DOHH2 (cell line): ENCODE data around the gene RHOT2.

Experiments used
- H3F3A ChIP-seq: fragments of 200-600 bp; sonication (generic), shearing (Covaris generic); 2 replicates; pipeline ENCODE4 v1.6.0; 2016; ENCODE audit warnings: antibody characterized with exemption, mild to moderate bottlenecking; ENCODE audit not compliant: control insufficient read depth, insufficient read depth
- H3K27ac ChIP-seq: fragments of 200-600 bp; sonication (generic); 2 replicates; pipeline ENCODE4 v1.5.1; 2014; ENCODE audit warnings: low read depth, mild to moderate bottlenecking, low read length, moderate library complexity
- H3K27me3 ChIP-seq: fragments of 200-600 bp; sonication (generic); 2 replicates; pipeline ENCODE4 v1.6.1; 2014; ENCODE audit warnings: mild to moderate bottlenecking, low read length, mixed read lengths; ENCODE audit not compliant: control insufficient read depth
- H3K36me3 ChIP-seq: fragments of 200-600 bp; sonication (generic); 2 replicates; pipeline ENCODE4 v1.6.1; 2014; ENCODE audit warnings: mild to moderate bottlenecking, low read length, moderate library complexity, mixed read lengths; ENCODE audit not compliant: control insufficient read depth
- H3K4me1 ChIP-seq: fragments of 200-600 bp; sonication (generic); 2 replicates; pipeline ENCODE4 v1.6.1; 2014; ENCODE audit warnings: mild to moderate bottlenecking, low read length, mixed read lengths; ENCODE audit not compliant: control insufficient read depth
- H3K4me2 ChIP-seq: fragments of 200-600 bp; sonication (generic); 2 replicates; pipeline ENCODE4 v1.6.0; 2014; ENCODE audit warnings: mild to moderate bottlenecking, low read length, moderate library complexity
- H3K4me3 ChIP-seq: fragments of 200-600 bp; sonication (generic); 2 replicates; pipeline ENCODE4 v1.5.1; 2014; ENCODE audit warnings: mild to moderate bottlenecking, low read length, mixed read lengths
- H3K79me2 ChIP-seq: fragments of 200-600 bp; sonication (generic); 2 replicates; pipeline ENCODE4 v1.6.1; 2014; ENCODE audit warnings: mild to moderate bottlenecking, low read length, mixed read lengths; ENCODE audit not compliant: control insufficient read depth
- H3K9me2 ChIP-seq: fragments of 200-600 bp; sonication (generic); replicated peaks from 2 replicates; pipeline ENCODE4 v1.6.1; 2014; ENCODE audit warnings: mild to moderate bottlenecking, low read length, mixed read lengths; ENCODE audit not compliant: control insufficient read depth
- H3K9me3 ChIP-seq: fragments of 200-600 bp; sonication (generic); 2 replicates; pipeline ENCODE4 v1.6.1; 2014; ENCODE audit warnings: antibody characterized with exemption, low read length, mixed read lengths; ENCODE audit not compliant: control insufficient read depth, insufficient read depth
- H4K20me1 ChIP-seq: fragments of 200-600 bp; sonication (generic); 2 replicates; pipeline ENCODE4 v1.6.0; 2014; ENCODE audit warnings: low read depth, mild to moderate bottlenecking, antibody characterized with exemption, low read length, moderate library complexity; ENCODE audit not compliant: control insufficient read depth, insufficient read depth
- CTCF ChIP-seq: fragments of 200-600 bp; sonication (generic); IDR thresholded peaks from one replicate; pipeline ENCODE4 v1.5.1; 2014; ENCODE audit warnings: antibody characterized with exemption, mild to moderate bottlenecking, low read depth, low read length; ENCODE audit not compliant: poor library complexity, severe bottlenecking
- EZH2phosphoT487 ChIP-seq: fragments of 200-600 bp; sonication (generic); IDR thresholded peaks from 2 replicates; pipeline ENCODE4 v1.6.1; 2017; ENCODE audit warnings: borderline replicate concordance, mild to moderate bottlenecking, antibody characterized with exemption, low read length, moderate library complexity, mixed read lengths

The RHOT2 gene

GRCh38 chr16:636206-637080 is 31.5 kb upstream of the RHOT2 start, which contains the start of gene METTL26:
METTL26 (minus strand) TSS chr16:636305; CDS start chr16:636290, 15 bp downstream.
- no peaks in the 10 kb centered on the region for H3K27me3 ChIP-seq
- H3K79me2 ChIP-seq = peaks cover 32% of the 10 kb centered on the region
- peak within 1 kb of the TSS; percentile 95 for H3K4me2 ChIP-seq
- H3K4me3 ChIP-seq = peak within 1 kb of the TSS; percentile 82
- peaks cover 29% of the 10 kb centered on the region for H3K36me3 ChIP-seq
- H3K4me1 ChIP-seq = peaks cover 48% of the 10 kb centered on the region
- H3F3A ChIP-seq = peaks cover 16% of the 10 kb centered on the region
- TF ChIP-seq CTCF (no peak), EZH2phosphoT487 (no peak)
- H4K20me1 ChIP-seq = no peaks in the 10 kb centered on the region
- no peaks in the 10 kb centered on the region for H3K9me2 ChIP-seq
- H3K27ac ChIP-seq = peak within 1 kb of the TSS; percentile 67
- H3K9me3 ChIP-seq = no peaks in the 10 kb centered on the region

- peak overlapping the region; percentile 95 for H3K4me2 ChIP-seq
- peaks cover 41% of the 10 kb centered on the region for H3K79me2 ChIP-seq
- H4K20me1 ChIP-seq = no peaks in the 10 kb centered on the region
- peak overlapping the region; percentile 67 for H3K27ac ChIP-seq
- peaks cover 30% of the 10 kb centered on the region for H3K36me3 ChIP-seq
- H3F3A ChIP-seq = peaks cover 16% of the 10 kb centered on the region
- TF ChIP-seq EZH2phosphoT487 (no peak), CTCF (no peak)
- peak overlapping the region; percentile 82 for H3K4me3 ChIP-seq
- H3K9me2 ChIP-seq = no peaks in the 10 kb centered on the region
- no peaks in the 10 kb centered on the region for H3K27me3 ChIP-seq
- no peaks in the 10 kb centered on the region for H3K9me3 ChIP-seq
- H3K4me1 ChIP-seq = peaks cover 48% of the 10 kb centered on the region
Measured at GRCh38 chr16:637081-638018, 30.6 kb upstream of the RHOT2 start.

GRCh38 chr16:638034-638543 is 29.8 kb upstream of the RHOT2 start:
- Histone ChIP-seq H3K9me2 (no peaks in the 10 kb centered on the region), H3K27ac (no peak overlapping the region), H3K4me2 (peak overlapping the region; percentile 77), H3K4me1 (peaks cover 54% of the 10 kb centered on the region), H3K79me2 (peaks cover 48% of the 10 kb centered on the region), H3K36me3 (peaks cover 34% of the 10 kb centered on the region), H3K4me3 (no peak overlapping the region), H3K27me3 (no peaks in the 10 kb centered on the region), H3K9me3 (no peaks in the 10 kb centered on the region), H4K20me1 (no peaks in the 10 kb centered on the region), H3F3A (peaks cover 16% of the 10 kb centered on the region)
- TF ChIP-seq CTCF (no peak), EZH2phosphoT487 (no peak)
